ENCODE measurements around the gene PTPRT. TPM values are rescaled to one million over a fixed set of nuclear protein-coding genes. Genes with fewer than 3 reads are reported as not detected.

Gene PTPRT
- total RNA-seq, 4 donors from 2014 or later: 0.63 to 2.2 (median 1.8) TPM

GRCh38 chr20:42949950-42950349 is 239.8 kb downstream of the PTPRT start:
- TF ChIP-seq CTCF (IDR thresholded peaks at IDR 0.05): no peak
- DNase-seq (ENCODE audit: low spot score) (no peak), ATAC-seq (ENCODE audit: low FRiP score) (no peak)

- no peak for TF ChIP-seq CTCF (IDR thresholded peaks at IDR 0.05)
- ATAC-seq (ENCODE audit: low FRiP score): no peak
Measured at GRCh38 chr20:42945234-42945994, 244.3 kb downstream of the PTPRT start.

GRCh38 chr20:42941629-42942028 is 248.1 kb downstream of the PTPRT start:
- no peak for TF ChIP-seq CTCF (IDR thresholded peaks at IDR 0.05)
- DNase-seq (ENCODE audit: low spot score) (no peak), ATAC-seq (ENCODE audit: low FRiP score) (no peak)

More at GRCh38 chr20:42945234-42945994, 244.3 kb downstream of the PTPRT start:
- no peak for DNase-seq (ENCODE audit: low spot score)

GRCh38 chr20:42938441-42939205 is 251.1 kb downstream of the PTPRT start:
- DNase-seq (ENCODE audit: low spot score): no peak
- ATAC-seq (ENCODE audit: low FRiP score): no peak

GRCh38 chr20:42936482-42936881 is 253.2 kb downstream of the PTPRT start:
- TF ChIP-seq CTCF (IDR thresholded peaks at IDR 0.05): no peak
- ATAC-seq (ENCODE audit: low FRiP score) (no peak), DNase-seq (ENCODE audit: low spot score) (no peak)

More at GRCh38 chr20:42938441-42939205, 251.1 kb downstream of the PTPRT start:
- TF ChIP-seq CTCF (IDR thresholded peaks at IDR 0.05): no peak

- ATAC-seq (ENCODE audit: low FRiP score): no peak
- DNase-seq (ENCODE audit: low spot score): no peak
- no peak for TF ChIP-seq CTCF (IDR thresholded peaks at IDR 0.05)
Measured at GRCh38 chr20:42924215-42924614, 265.5 kb downstream of the PTPRT start.
